ENCODE data around the gene CDH1. TPM values are rescaled to one million over a fixed set of nuclear protein-coding genes. Genes with fewer than 3 reads are reported as not detected.

CDH1 gene
- total RNA-seq, 2 donors from 2014 or later = 1.1 TPM; not detected in 1

- H3K36me3 ChIP-seq = no peaks in the 10 kb centered on the region
- H3K9me3 ChIP-seq = no peaks in the 10 kb centered on the region
- no peak overlapping the region for H3K4me3 ChIP-seq
- H3K27me3 ChIP-seq (replicated peaks; ENCODE audit: insufficient read depth) = no peaks in the 10 kb centered on the region
- ATAC-seq (ENCODE audit: insufficient number of reproducible peaks, low FRiP score, low read depth) = no peak
- DNase-seq (ENCODE audit: low spot score) = no peak
- TF ChIP-seq CTCF (IDR thresholded peaks at IDR 0.05) = no peak
- H3K4me1 ChIP-seq (ENCODE audit: control insufficient read depth in 1 of 2, low read depth in 2 of 2) = no peaks in the 10 kb centered on the region
- H3K27ac ChIP-seq = no peak overlapping the region
Measured at GRCh38 chr16:68700120-68700519, 37.0 kb upstream of the CDH1 start.

GRCh38 chr16:68700831-68701230 is 36.3 kb upstream of the CDH1 start:
- Histone ChIP-seq H3K9me3 (no peaks in the 10 kb centered on the region), H3K27me3 (replicated peaks; ENCODE audit: insufficient read depth) (no peaks in the 10 kb centered on the region), H3K4me3 (no peak overlapping the region), H3K36me3 (no peaks in the 10 kb centered on the region), H3K4me1 (ENCODE audit: control insufficient read depth in 1 of 2, low read depth in 2 of 2) (no peaks in the 10 kb centered on the region), H3K27ac (no peak overlapping the region)
- no peak for ATAC-seq (ENCODE audit: insufficient number of reproducible peaks, low FRiP score, low read depth)
- TF ChIP-seq CTCF (IDR thresholded peaks at IDR 0.05) = no peak
- DNase-seq (ENCODE audit: low spot score) = no peak

GRCh38 chr16:68704232-68704867 is 32.7 kb upstream of the CDH1 start:
- peak; percentile 26 for TF ChIP-seq CTCF (IDR thresholded peaks at IDR 0.05)
- DNase-seq (ENCODE audit: low spot score) = no peak

GRCh38 chr16:68707340-68708152 is 29.5 kb upstream of the CDH1 start:
- H3K4me1 ChIP-seq (ENCODE audit: control insufficient read depth in 1 of 2, low read depth in 2 of 2) = no peaks in the 10 kb centered on the region
- ATAC-seq (ENCODE audit: insufficient number of reproducible peaks, low FRiP score, low read depth) = no peak
- no peak overlapping the region for H3K27ac ChIP-seq
- DNase-seq (ENCODE audit: low spot score) = no peak
- H3K36me3 ChIP-seq = no peaks in the 10 kb centered on the region
- no peaks in the 10 kb centered on the region for H3K9me3 ChIP-seq
- no peak overlapping the region for H3K4me3 ChIP-seq
- TF ChIP-seq CTCF (IDR thresholded peaks at IDR 0.05) = no peak
- H3K27me3 ChIP-seq (replicated peaks; ENCODE audit: insufficient read depth) = no peaks in the 10 kb centered on the region

More at GRCh38 chr16:68704232-68704867, 32.7 kb upstream of the CDH1 start:
- no peaks in the 10 kb centered on the region for H3K27me3 ChIP-seq (replicated peaks; ENCODE audit: insufficient read depth)
- ATAC-seq (ENCODE audit: insufficient number of reproducible peaks, low FRiP score, low read depth) = no peak
- H3K36me3 ChIP-seq = no peaks in the 10 kb centered on the region
- no peak overlapping the region for H3K4me3 ChIP-seq
- no peak overlapping the region for H3K27ac ChIP-seq
- no peaks in the 10 kb centered on the region for H3K9me3 ChIP-seq
- H3K4me1 ChIP-seq (ENCODE audit: control insufficient read depth in 1 of 2, low read depth in 2 of 2) = no peaks in the 10 kb centered on the region

GRCh38 chr16:68710211-68710610 is 26.9 kb upstream of the CDH1 start:
- TF ChIP-seq CTCF (IDR thresholded peaks at IDR 0.05) = no peak
- no peaks in the 10 kb centered on the region for H3K9me3 ChIP-seq
- H3K36me3 ChIP-seq = no peaks in the 10 kb centered on the region
- H3K4me1 ChIP-seq (ENCODE audit: control insufficient read depth in 1 of 2, low read depth in 2 of 2) = no peaks in the 10 kb centered on the region
- DNase-seq (ENCODE audit: low spot score) = no peak
- no peak overlapping the region for H3K27ac ChIP-seq
- no peak for ATAC-seq (ENCODE audit: insufficient number of reproducible peaks, low FRiP score, low read depth)
- no peak overlapping the region for H3K4me3 ChIP-seq
- no peaks in the 10 kb centered on the region for H3K27me3 ChIP-seq (replicated peaks; ENCODE audit: insufficient read depth)

Measured in thoracic aorta (tissue), 2 donors.